Omental fat pad (tissue), 4 donors: ENCODE data around the gene SUPT7L. TPM values are rescaled to one million over a fixed set of nuclear protein-coding genes. Genes with fewer than 3 reads are reported as not detected.

Experiments used
- ATAC-seq: fragments of 150-250 bp; one replicate; pipeline ENCODE4 v1.9.1; 2016; ENCODE audit warnings: mild to moderate bottlenecking, moderate library complexity; ENCODE audit not compliant: low FRiP score
- DNase-seq: peaks from one replicate; pipeline ENCODE4 v3.0.0-alpha.2; 2019; ENCODE audit warnings: low spot score
- CTCF ChIP-seq, 3 donors: fragments of 450-650 bp; IDR thresholded peaks; one replicate each; pipeline ENCODE4 v1.5.1; 2016 to 2017; ENCODE audit warnings: antibody characterized with exemption in 3 of 3, mild to moderate bottlenecking in 3 of 3, moderate library complexity in 2 of 3
- total RNA-seq, 4 donors: library from RNA; depleted of rRNA; stranded (reverse); fragments of >200 nt; gene quantifications; one replicate each; pipeline ENCODE4 v1.1.0, GENCODE V29; 2016

Gene SUPT7L
- total RNA-seq, 4 donors from 2014 or later: 24.9 to 32.9 (median 28.0) TPM

- TF ChIP-seq CTCF (IDR thresholded peaks at IDR 0.05): no peak
- no peak for ATAC-seq
- no peak for DNase-seq
Observed at GRCh38 chr2:27709326-27709725, 45.9 kb upstream of the SUPT7L start.

- TF ChIP-seq CTCF (IDR thresholded peaks at IDR 0.05): no peak
- no peak for DNase-seq
- ATAC-seq: peak; percentile 20
Observed at GRCh38 chr2:27708666-27709065, 45.3 kb upstream of the SUPT7L start.

GRCh38 chr2:27708257-27708654 lies 44.8 kb upstream of the SUPT7L start:
- ATAC-seq: peak; percentile 3
- TF ChIP-seq CTCF (IDR thresholded peaks at IDR 0.05): no peak

GRCh38 chr2:27707462-27708256 lies 44.2 kb upstream of the SUPT7L start:
- no peak for TF ChIP-seq CTCF (IDR thresholded peaks at IDR 0.05)
- DNase-seq: no peak
- ATAC-seq: peak; percentile 8

More at GRCh38 chr2:27708257-27708654, 44.8 kb upstream of the SUPT7L start:
- no peak for DNase-seq

- no peak for DNase-seq
- no peak for TF ChIP-seq CTCF (IDR thresholded peaks at IDR 0.05)
Observed at GRCh38 chr2:27705851-27706622, 42.6 kb upstream of the SUPT7L start.

GRCh38 chr2:27704342-27704876 lies 41.0 kb upstream of the SUPT7L start:
- TF ChIP-seq CTCF (IDR thresholded peaks at IDR 0.05): no peak
- ATAC-seq: no peak
- no peak for DNase-seq

More at GRCh38 chr2:27705851-27706622, 42.6 kb upstream of the SUPT7L start:
- ATAC-seq: peak; percentile 75
